HG02943 (cell line): ENCODE data around the gene TOR1B.
"Not testable (repeated sequence)": the region's sequence is repeated elsewhere in the genome, so short reads cannot be mapped to it uniquely, and the experiment has no call there.

ENCODE experiments used
- ATAC-seq: cut with Tn5 transposase; IDR thresholded peaks from one replicate; pipeline ENCODE4 v1.9.1; 2021; ENCODE audit warnings: mild to moderate bottlenecking, low read depth, moderate library complexity; ENCODE audit not compliant: unreplicated experiment

The TOR1B gene, protein sequence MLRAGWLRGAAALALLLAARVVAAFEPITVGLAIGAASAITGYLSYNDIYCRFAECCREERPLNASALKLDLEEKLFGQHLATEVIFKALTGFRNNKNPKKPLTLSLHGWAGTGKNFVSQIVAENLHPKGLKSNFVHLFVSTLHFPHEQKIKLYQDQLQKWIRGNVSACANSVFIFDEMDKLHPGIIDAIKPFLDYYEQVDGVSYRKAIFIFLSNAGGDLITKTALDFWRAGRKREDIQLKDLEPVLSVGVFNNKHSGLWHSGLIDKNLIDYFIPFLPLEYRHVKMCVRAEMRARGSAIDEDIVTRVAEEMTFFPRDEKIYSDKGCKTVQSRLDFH

DNA sequence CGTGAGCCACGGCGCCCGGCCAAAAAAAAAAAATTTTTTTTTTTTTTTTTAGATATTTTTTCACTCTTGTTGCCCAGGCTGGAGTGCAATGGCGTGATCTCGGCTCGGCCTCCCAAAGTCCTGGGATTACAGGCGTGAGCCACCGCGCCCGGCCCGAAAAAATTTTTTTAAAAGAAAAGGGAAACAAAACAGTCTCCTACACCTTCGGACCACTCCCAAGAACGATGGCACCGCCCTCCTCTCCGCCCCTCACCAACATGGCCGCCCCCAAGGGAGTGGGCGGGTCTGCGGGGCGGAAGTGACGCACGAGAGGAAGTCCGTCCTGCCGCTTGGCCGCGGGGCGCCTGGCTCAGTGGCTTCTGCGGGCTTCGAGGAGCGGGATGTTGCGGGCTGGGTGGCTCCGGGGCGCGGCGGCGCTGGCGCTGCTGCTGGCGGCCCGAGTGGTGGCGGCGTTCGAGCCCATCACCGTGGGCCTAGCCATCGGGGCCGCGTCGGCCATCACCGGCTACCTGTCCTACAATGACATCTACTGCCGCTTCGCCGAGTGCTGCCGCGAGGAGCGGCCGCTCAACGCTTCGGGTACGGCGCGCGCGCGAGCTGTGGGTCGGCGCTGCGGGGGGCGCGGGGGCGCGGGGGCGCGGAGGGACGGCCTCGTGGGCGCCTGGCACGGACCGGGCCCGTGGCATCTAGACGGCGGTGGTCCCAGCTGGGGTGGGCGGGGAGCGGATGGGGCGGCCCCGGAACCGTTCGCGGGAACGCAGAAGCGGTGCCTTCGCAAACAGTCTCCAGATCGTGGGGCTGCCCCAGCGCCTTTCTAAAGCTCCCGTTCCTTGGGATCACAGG, at the start of gene TOR1B:
TOR1B (plus strand) TSS at position 352 of the 843 bp plus-strand sequence; CDS start at position 381, 29 bp downstream.
- ATAC-seq: peak; percentile 85

DNA sequence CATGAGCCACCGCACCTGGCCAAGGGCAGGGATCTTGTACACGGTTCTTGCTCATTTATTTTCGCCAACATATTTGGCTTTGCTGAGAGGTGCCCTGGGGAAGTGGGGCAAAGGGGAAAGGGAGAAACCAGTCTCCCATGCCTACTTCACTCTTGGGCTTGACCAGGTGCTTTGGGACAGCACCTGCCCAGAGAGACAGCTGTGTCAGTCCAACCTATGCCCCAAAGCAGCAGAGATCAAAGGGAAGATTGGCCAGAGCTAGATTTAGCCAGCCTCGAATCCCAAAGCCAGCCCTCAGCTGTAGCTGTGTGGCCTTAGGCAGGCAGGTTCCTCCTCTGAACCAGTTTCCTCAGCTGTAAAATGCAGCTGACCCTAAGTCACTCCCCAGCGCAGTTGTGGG, 47.8 kb upstream of the TOR1B start:
- ATAC-seq: no peak

DNA sequence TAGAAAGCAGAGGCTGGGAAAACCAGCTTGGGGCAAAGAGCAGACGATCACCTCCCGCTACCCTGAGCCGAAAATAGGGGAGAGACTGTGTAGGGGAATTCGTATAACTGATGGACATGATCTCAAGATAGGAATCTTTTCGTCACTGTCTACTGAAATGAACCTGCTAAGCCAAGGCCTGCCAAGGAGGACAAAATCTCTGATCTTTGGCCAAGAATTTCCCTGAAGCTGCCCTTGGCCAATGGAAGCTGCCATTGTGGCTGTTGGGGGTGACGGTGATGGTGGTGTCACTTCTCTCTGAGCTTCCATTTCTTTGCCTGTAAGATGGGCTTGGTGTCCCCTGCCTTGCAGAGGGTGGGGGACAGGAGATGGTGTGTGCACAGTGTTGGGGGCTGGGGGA, 46.8 kb upstream of the TOR1B start:
- no peak for ATAC-seq

DNA sequence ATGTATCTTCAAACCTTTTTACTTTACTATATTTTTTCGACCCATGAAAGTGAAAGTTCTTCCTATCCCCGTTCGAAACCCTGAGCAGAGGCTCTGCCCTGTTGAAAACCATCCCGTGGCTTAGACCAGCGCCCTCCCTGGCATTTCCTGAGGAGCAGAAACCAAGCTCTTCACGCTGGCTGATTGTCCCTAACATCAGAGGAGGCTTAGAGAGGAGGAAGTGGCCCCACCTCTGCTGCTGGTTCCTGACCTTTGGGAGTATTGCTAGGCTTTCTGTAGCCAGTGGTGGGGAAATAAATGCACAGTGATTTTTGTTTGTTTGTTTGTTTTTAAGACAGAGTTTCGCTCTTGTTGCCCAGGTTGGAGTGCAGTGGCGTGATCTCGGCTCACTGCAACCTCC, 45.9 kb upstream of the TOR1B start:
- no peak for ATAC-seq

DNA sequence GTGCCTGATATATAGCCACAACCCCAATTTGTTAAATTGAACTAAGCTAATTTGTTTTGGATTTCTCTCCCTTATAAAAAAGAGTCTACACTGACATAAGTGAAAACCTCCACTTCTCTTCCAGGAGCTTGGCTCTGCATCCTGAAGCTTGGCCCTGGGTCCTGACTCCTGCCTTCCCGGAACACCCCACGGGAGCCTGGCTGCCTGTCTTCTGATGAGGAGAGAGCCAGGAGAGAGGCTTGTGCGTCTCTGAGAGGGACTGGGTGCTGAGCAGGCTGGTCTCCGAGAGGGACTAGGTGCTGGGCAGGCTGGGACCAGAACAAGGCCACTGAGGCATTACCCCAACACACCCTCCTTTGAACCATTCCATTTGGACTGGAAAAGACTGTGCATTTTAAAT, 43.7 kb upstream of the TOR1B start:
- ATAC-seq: no peak

DNA sequence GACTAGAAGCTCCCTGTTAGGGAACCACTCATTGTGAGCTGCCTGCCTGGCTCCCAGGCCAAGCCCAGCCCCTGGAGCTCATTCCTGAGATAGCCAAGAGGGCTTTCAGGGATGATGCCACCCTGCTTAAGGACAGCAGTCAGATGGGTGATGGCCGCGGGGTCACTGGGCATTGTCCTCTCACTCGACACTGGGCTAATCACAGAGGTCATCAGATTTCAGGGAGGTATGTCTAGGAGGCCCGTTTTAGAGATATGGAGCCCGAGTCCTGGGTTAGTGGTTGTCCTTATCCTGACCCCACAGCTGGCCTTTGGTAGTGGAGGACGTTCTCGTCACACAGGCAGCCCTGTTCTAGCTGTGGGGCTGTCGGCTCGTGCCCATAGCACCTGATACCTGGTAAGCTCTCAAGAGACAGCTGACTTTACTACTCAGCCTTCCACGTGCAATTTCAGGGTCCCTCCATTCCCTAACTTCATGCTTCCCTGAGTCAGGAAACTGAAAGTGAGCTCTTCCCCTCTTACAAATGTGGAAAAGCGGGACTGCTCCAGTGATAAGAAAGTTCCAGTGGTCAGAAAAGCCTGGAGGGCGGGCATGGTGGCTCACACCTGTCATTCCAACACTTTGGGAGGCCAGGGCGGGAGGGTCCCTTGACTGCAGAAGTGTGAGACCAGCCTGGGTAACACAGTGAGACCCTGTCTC, 43.0 kb upstream of the TOR1B start:
- ATAC-seq: no peak

DNA sequence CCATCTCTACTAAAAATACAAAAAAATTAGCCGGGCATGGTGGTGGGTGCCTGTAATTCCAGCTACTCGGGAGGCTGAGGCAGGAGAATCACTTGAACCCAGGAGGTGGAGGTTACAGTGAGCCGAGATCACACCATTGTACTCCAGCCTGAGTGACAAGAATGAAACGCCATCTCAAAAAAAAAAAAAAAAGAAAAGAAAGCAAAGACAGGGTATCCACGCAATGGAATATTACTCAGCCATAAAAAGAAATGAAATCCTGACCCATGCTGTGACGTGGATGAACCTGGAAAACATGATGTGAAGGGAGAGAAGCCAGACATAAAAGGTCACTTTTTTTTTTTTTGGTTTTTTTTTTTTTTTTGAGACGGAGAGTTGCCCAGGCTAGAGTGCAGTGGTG, 42.2 kb upstream of the TOR1B start:
- not testable (repeated sequence) for ATAC-seq

DNA sequence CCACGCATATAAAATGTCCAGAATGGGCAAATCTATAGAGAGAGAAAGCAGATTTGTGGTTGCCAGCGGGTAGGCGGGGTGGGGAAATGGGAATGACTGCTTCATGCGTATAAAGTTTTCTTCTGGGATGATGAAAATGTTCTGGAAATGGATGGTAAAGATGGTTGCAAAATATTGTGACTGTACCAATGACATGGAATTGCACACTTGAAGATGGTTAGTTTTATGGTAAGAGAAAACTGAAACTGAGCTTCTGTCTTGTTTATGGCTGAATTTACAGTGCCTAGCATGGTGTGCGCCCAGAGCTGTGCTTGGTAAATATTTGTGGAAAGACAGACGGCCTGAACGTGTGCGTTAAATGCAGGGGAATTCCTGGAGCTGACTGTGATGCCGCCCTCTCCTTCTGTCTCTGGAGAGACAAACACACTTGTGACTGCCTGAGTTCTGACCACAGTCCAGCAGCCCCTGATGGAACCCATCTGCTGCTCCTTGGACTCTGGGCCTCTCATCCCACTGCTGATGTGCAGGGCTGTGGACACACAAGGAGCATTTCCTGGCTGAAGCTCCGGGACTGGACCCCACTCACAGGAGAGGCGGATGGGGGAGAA, 41.6 kb upstream of the TOR1B start:
- no peak for ATAC-seq

DNA sequence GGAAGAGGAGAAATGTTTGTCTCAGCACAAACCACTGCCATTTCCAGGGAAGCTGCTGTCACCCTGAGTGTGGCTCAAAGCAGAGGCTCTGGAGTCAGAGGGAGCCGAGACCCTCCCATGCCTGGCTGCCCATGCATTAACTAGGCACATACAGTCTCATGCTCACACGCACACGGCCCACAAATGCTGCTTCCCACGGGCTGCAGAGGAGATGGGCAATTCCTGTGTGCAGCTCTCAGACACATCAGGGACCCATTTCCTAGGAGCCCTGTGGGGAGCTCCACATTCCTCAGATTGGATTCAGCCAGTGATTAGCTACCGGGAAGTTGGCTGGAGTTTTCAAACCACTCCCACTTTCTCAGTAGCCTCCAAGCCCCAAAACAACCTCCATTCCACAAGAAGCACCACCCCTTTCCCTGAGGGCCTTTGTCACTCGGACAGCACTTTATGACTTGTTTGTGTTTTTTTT, 41.0 kb upstream of the TOR1B start:
- no peak for ATAC-seq

DNA sequence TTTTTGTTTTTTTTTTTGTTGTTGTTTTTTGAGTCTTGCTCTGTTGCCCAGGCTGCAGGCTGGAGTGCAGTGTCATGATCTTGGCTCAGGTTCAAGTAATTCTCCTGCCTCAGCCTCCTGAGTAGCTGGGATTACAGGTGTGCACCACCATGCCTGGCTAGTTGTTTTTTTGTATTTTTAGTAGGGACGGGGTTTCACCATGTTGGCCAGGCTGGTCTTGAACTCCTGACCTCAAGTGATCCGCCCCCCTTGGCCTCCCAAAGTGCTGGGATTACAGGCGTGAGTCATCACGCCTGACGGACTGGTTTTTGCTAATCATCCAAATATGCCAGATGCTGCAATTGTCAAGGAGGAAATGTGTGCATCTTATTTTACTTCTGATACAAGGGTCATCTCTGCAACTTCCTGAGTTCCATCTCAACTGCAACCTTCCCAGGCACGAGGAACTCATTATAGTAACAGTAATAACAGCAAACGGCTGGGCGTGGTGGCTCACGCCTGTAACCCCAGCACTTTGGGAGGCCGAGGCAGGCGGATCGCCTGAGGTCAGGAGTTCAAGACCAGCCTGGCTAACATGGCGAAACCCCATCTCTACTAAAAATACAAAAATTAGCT, 40.5 kb upstream of the TOR1B start:
- ATAC-seq: not testable (repeated sequence)

DNA sequence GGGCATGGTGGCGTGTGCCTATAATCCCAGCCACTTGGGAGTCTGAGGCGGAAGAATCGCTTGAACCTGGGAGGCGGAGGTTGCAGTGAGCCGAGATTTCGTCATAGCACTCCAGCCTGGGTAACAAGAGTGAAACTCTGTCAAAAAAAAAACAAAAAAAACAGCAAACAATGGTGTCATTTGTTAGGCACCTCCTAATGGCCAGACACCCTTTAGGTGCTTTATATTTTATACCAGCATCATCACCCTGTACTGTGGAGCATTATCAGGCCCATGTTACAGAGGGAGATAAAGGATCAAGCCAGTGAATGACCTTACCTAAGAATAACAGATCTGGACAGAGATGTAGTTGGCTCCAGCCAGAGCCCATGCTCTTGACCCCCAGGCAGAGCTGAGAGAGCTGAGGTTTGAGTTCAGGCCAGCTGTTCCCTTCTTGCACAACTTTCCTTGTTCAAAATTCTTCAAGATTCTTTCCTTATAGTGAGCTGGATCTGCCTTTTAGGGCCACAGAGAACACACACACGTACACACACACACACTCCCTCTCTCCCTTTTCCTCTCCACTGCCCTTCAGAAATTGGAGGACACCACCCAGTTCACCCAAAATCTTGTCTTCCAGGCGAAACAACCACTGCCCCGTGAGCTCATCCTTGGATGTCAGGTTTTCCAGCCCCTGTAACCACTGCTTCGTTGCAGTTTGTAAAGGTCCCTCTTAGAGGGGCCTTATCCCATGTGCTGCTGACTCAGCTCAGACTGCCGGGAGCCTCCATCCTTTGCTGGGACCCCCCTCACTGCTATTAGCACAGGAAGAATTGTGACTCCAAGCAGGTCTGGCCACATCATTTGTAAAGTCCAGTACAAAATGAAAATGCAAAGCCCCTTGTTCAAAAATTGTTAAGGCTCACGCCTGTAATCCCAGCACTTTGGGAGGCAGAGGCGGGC, 39.7 kb upstream of the TOR1B start:
- no peak for ATAC-seq

DNA sequence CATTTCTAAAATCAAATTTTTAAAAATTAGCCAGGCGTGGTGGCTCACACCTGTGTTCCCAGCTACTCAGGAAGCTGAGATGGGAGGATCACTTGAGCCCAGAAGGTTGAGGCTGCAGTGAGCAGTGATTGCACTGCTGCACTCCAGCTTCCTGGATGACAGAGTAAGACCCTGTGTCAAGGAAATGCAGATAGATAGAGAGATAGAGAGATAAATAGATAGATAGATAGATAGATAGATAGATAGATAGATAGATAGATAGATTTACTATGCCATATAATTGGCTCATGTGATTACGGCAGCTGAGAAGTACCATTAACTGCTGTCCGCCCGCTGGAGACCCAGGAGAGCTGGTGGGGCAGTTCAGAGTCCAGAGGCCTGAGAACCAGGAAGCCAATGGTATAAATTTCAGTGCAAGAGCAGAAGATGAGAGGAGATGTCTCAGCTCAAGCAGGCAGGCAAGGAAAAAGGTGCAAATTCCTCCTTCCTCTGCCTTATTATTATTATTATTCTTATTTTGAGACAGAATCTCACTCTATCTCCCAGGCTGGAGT, 37.1 kb upstream of the TOR1B start:
- ATAC-seq: no peak

DNA sequence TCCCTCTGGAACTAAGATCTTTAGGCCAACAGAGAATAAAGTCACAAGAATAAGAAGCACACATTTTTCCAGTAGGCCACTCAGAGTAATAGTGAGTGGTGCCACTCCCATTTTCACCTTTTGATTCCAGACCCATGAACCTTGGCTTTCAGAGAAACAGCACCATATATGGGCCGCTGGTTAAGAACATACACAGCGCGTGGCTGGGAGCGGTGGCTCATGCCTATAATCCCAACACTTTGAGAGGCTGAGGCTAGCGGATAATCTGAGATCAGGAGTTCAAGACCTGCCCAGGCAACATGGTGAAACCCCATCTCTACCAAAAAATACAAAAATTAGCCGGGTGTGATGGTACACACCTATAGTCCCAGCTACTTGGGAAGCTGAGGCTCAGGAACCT, 34.5 kb upstream of the TOR1B start:
- ATAC-seq: no peak

DNA sequence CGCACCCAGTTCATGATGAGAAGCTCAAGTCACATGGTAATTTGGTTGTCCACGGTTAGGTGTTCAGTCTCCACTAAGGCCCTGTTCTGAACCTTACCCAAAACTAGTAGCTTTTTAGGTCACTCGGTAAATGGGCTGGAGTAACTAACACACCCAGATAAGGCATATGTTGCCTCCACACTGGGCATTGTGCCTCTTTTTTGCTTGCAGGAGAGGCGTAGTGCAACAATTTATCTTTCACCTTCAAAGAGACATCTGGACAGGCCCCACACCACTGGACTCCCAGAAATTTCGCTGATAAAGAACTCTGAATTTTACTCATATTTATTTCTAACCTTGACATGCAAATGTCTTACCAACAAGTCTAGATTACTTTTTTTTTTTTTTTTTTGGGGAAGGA, 33.3 kb upstream of the TOR1B start:
- ATAC-seq: no peak

DNA sequence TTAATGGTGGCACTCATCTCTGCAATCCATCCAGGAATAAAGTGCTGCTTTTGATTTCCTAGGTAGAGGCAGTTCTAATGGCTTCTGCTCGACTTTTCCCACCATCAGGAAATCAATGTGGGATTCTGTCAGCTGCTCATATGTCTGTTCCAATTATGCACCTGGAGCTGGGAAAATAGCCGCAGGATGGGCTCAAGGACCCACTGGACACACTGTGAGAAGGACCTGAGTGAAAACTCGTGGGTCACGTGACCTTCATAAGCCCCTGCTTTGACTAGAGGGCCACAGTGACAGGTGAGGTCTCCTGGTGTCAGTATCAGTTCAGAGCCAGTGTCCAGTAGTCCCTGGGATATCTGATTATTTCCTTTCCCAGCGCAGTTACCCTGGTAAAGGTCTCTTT, 32.2 kb upstream of the TOR1B start:
- no peak for ATAC-seq

DNA sequence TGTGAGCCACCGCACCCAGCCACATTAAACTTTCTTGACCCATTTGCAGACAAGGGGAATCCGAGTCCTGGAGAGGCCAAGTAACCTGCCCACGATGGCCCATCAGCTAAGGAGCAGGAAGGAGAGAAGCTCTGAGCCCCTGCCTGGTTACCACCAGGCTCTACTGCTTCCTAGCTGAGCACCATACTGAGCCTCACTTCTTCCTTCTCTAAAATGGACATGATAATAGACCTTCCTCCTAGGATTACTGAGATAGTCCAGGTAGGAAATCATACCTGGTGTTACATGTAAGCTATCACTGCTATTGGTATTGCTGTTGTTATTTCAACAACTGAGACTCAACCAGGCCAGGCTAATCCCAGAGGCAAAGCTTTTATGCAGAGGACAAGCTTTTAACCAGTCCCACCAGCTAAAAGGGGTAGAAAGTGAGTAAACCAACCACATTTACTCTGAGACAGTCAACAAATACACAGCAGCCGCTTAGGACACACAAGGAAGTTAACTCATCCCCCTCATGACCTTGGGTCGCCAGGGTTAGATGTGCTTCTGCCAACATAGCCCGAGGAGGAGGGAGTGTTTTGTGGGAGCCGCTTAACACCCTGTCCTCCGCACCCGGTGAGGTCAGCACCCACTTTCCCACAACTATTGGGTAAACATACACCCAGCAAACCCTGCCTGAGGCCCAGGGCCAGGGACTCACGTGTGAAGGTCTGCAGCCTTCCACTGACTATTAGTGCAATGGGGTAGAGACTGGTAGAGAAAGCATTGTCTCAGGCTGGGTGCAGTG, 29.5 kb upstream of the TOR1B start:
- no peak for ATAC-seq

DNA sequence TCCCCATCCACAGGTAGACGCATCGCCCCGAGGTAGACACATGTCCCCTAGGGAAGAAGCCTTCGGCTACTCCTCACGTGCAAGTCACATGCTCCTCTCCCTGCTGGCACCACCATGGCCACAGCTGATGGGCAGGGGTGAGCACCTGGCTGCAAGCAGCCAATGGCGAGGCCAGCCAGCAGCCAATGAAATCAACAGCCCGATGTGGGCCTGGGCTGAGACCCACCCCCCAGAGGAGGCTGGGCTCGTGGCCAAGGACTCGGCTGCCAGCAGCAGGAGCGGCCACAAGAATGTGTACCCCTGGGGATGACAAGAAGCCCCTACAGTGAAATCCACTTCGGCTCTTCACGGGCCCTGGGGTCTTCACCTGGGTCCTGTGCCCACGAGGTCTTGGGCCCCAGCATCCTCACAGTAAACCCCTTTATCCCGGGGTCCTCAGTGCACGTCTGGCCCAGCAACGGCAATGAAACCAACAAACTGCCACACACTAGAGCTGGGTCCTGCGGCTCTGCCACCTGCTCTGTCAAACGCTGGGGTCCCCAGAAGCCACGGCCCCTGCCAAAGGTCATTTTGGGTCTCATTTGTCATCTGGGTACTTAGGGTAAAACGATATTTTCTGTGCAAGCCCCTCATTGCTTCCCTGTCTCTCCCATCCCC, 28.1 kb upstream of the TOR1B start:
- no peak for ATAC-seq

DNA sequence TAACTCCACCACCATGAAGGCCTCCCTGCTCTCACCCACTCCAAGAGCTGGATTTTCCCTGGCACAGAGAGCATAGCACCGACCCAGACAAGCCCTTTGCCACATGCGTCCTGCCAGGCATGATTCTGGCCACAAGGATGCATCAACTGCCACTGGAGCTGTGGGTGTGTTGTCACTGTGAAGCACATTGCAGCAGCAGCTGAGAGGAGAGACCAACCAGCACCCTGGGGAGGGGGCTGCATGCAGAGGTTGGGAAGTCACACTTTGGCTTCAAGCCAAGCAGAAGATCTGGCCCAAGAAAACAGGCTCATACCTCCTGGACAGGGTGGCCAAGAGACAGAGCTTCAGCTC, 27.6 kb upstream of the TOR1B start:
- no peak for ATAC-seq
